OCI-LY1 (cell line): ENCODE measurements around the gene DIO2.

Experiments used
- H2AFZ ChIP-seq: fragments of 200-600 bp; sonication (generic), shearing (Covaris generic); 2 replicates; pipeline ENCODE4 v1.6.0; 2014; ENCODE audit warnings: antibody characterized with exemption, mild to moderate bottlenecking, low read length
- H3F3A ChIP-seq: fragments of 200-600 bp; sonication (generic), shearing (Covaris generic); 2 replicates; pipeline ENCODE4 v1.6.0; 2014; ENCODE audit warnings: mild to moderate bottlenecking, antibody characterized with exemption, low read length, moderate library complexity; ENCODE audit not compliant: insufficient read depth
- H3K27ac ChIP-seq: fragments of 200-600 bp; sonication (generic); 2 replicates; pipeline ENCODE4 v1.5.1; 2014; ENCODE audit warnings: low read length, mixed run types, mild to moderate bottlenecking, low read depth; ENCODE audit not compliant: poor library complexity, severe bottlenecking
- H3K27me3 ChIP-seq: fragments of 200-600 bp; sonication (generic); 2 replicates; pipeline ENCODE4 v1.6.0; 2014; ENCODE audit warnings: antibody characterized with exemption, mild to moderate bottlenecking, low read length, moderate library complexity; ENCODE audit not compliant: insufficient read depth
- H3K36me3 ChIP-seq: fragments of 200-600 bp; sonication (generic); 2 replicates; pipeline ENCODE4 v1.6.1; 2014; ENCODE audit warnings: mild to moderate bottlenecking, antibody characterized with exemption, low read length, moderate library complexity, mixed read lengths; ENCODE audit not compliant: insufficient read depth
- H3K4me1 ChIP-seq: fragments of 200-600 bp; sonication (generic); 2 replicates; pipeline ENCODE4 v1.5.1; 2014; ENCODE audit warnings: mild to moderate bottlenecking, low read length, moderate library complexity; ENCODE audit not compliant: insufficient read depth, severe bottlenecking
- H3K4me2 ChIP-seq: fragments of 200-600 bp; sonication (generic), shearing (Covaris generic); 2 replicates; pipeline ENCODE4 v1.6.1; 2014; ENCODE audit warnings: low read length
- H3K4me3 ChIP-seq: fragments of 200-600 bp; sonication (generic); 2 replicates; pipeline ENCODE4 v1.5.1; 2014; ENCODE audit warnings: low read length, low read depth, mild to moderate bottlenecking, mixed read lengths; ENCODE audit not compliant: poor library complexity, severe bottlenecking
- H3K79me2 ChIP-seq: fragments of 200-600 bp; shearing (Covaris generic); 2 replicates; pipeline ENCODE4 v1.6.1; 2016; ENCODE audit warnings: mixed run types, low read length, mixed read lengths; ENCODE audit not compliant: insufficient read depth
- H3K9ac ChIP-seq: fragments of 200-600 bp; sonication (generic), shearing (Covaris generic); 2 replicates; pipeline ENCODE4 v1.6.1; 2014; ENCODE audit warnings: mild to moderate bottlenecking, low read length, mixed read lengths
- H3K9me2 ChIP-seq: fragments of 200-600 bp; sonication (generic), shearing (Covaris generic); 2 replicates; pipeline ENCODE4 v1.6.1; 2014; ENCODE audit warnings: low read depth, mild to moderate bottlenecking, low read length, mixed read lengths
- H3K9me3 ChIP-seq: fragments of 200-600 bp; shearing (Covaris generic); 2 replicates; pipeline ENCODE4 v1.6.1; 2014; ENCODE audit warnings: low read length, mixed read lengths
- H4K20me1 ChIP-seq: fragments of 200-600 bp; sonication (generic), shearing (Covaris generic); 2 replicates; pipeline ENCODE4 v1.6.0; 2016; ENCODE audit warnings: mild to moderate bottlenecking, low read length; ENCODE audit not compliant: insufficient read depth
- CTCF ChIP-seq: fragments of 200-600 bp; sonication (generic), shearing (Covaris generic); IDR thresholded peaks from 2 replicates; pipeline ENCODE4 v1.5.1; 2017; ENCODE audit warnings: mild to moderate bottlenecking, antibody characterized with exemption, low read length, moderate library complexity, mixed read lengths
- EZH2 ChIP-seq: fragments of 200-600 bp; sonication (generic), shearing (Covaris generic); IDR thresholded peaks from 2 replicates; pipeline ENCODE4 v1.8.0; 2017; ENCODE audit warnings: borderline replicate concordance, mixed run types, mild to moderate bottlenecking, antibody characterized with exemption, low read length, moderate library complexity, mixed read lengths

The DIO2 gene

GRCh38 chr14:80150301-80150700, 61.0 kb downstream of the DIO2 start:
- no peaks in the 10 kb centered on the region for H3K9me2 ChIP-seq
- no peak overlapping the region for H3K4me2 ChIP-seq
- no peaks in the 10 kb centered on the region for H3K27me3 ChIP-seq
- no peaks in the 10 kb centered on the region for H3K36me3 ChIP-seq
- no peak overlapping the region for H3K9ac ChIP-seq
- TF ChIP-seq EZH2 (no peak), CTCF (no peak)
- H3K4me1 ChIP-seq: no peaks in the 10 kb centered on the region
- no peak overlapping the region for H2AFZ ChIP-seq
- H3F3A ChIP-seq: no peaks in the 10 kb centered on the region
- no peaks in the 10 kb centered on the region for H4K20me1 ChIP-seq
- no peaks in the 10 kb centered on the region for H3K9me3 ChIP-seq
- no peak overlapping the region for H3K27ac ChIP-seq
- H3K4me3 ChIP-seq: no peak overlapping the region
- no peaks in the 10 kb centered on the region for H3K79me2 ChIP-seq
